HG03135 (cell line): Measurements from ENCODE around the gene SLC38A6.
A peak's percentile ranks its signal among the peaks of the same experiment; 100 is the strongest.

Source experiments
- ATAC-seq: cut with Tn5 transposase; IDR thresholded peaks from one replicate; pipeline ENCODE4 v1.9.1; 2021; ENCODE audit warnings: mild to moderate bottlenecking, moderate library complexity; ENCODE audit not compliant: unreplicated experiment

SLC38A6 gene

DNA sequence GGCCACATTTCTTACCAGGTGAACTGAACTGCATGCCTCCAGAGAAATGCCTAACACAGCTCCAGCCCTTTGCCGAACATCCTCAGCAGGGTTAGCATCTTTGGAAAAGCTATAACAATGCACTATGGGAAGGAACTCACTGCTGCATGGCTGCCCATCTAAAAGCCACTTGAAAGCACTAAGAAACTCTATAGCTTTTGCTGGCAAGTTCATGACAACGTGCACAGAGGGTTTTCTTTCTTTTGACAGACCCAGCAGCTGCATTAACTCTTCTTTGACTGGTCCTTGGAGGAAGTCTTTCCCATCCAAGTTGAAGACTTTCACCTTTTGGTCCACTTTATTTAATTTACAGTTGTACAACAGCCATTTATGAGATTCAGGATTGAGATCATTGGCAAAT lies 5.5 kb upstream of the SLC38A6 start:
- ATAC-seq: no peak

DNA sequence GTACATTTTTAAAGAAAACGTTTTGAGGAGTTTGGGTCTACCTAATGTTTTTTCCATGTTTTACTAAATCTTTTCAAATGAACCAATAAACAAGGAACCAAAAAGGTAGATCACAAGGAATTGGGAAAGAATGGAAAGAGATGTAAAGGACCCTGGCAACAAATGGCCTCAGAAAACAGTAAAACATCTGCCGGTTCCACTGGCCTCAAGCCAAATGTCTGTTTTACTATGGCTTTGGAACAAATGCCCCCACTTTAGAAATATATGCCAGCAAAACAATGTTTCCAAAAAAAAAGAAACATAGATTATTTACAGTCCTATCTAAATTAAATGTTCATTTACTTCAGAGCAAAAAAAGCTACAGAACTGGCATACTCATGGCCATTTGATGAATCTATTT lies 3.2 kb upstream of the SLC38A6 start:
- ATAC-seq: no peak

- no peak for ATAC-seq
These were observed 799 bp downstream of the SLC38A6 start for GRCh38 chr14:60981633-60982455.

GRCh38 chr14:60984196-60984595 lies 3.2 kb downstream of the SLC38A6 start:
- no peak for ATAC-seq

GRCh38 chr14:60986500-60986899 lies 5.5 kb downstream of the SLC38A6 start:
- ATAC-seq: no peak

- no peak for ATAC-seq
These were observed 8.6 kb downstream of the SLC38A6 start for GRCh38 chr14:60989599-60989998.

GRCh38 chr14:60998617-60999016 lies 17.6 kb downstream of the SLC38A6 start:
- no peak for ATAC-seq

DNA sequence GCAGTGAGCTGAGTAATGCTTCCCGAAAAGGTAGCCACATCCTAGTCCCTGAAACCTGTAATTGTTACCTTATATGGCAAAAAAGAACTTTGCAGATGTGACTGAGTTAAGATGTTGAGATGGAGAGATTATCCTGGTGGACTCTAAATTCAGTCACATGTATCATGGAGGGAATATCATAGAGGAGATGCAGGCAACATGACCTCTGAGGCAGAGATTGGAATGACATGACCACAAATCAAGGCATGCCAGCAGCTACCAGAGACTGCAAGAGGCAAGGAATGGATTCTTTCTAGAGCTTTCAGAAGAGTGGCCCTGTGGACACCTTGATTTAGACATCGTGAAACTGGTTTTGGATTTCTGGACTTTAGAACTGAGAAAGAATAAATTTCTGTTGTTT lies 18.5 kb downstream of the SLC38A6 start:
- ATAC-seq: no peak

- ATAC-seq: no peak
These were observed 22.5 kb downstream of the SLC38A6 start for GRCh38 chr14:61003571-61003970.

DNA sequence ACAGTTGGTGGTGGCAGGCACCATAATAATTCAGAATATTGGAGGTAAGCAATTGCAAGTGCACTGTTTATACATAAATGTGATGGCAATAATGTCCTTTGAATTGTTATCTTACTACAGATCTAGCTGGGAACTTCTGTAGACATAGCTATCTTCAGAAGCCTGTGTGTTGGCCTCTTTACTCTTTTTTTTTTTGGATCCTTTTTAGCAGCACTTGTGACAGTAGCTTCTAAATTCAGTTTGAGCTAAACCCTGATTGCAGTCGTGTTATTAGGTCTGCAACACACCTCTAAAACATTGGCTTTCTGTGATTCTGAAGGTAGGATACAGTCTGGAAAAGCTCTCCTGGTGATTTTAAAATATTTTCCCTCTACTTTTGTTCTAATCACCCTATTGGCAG lies 38.5 kb downstream of the SLC38A6 start:
- ATAC-seq: no peak

DNA sequence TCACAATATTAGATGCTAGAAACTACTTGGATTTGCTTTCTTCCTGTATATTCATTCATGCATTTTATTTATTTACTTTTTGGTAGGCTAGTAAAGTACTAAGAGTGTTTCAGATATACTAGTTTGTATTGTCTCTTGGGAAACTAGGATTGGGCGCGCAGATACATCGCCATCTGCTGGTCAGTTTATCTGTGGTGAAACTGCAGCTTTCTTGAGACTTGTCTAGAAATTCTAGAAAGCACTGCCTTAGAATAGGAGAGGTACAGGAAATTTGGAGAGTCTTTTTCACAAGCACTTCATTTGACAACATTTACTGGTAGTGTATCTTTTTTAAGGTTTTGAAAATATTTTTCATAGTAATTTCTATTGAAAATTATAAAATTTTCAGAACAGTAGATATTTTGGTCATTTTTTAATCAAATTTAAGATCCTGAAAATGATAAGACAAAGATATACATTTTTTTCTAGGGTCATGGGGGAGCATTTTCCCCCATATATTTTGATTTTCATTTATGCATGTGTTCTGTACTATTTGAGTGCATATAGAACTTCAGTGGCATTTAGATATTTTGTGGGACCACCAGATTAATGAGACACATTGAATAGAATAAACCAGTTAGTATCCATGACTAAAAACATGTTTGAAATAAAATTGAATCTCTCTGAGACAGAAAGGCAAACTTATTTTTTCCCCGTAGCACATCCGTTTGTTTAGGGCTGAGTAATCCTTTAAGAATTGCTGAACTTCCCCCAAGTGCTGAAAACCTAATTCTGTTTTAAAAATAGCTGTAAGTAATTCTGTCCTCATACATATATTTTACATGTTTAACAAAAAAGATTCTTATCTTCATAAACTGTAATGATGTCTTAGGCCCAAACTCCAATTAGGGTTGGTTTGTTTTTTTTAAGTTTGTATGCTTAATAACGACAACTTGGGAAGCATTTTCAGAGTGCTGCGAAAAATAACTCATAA lies 44.5 kb downstream of the SLC38A6 start:
- no peak for ATAC-seq

GRCh38 chr14:61026526-61026925 lies 45.5 kb downstream of the SLC38A6 start:
- no peak for ATAC-seq

GRCh38 chr14:61031026-61031425 lies 50.0 kb downstream of the SLC38A6 start:
- no peak for ATAC-seq

- ATAC-seq: no peak
These were observed 52.0 kb downstream of the SLC38A6 start for GRCh38 chr14:61033054-61033453.

- no peak for ATAC-seq
These were observed 52.8 kb downstream of the SLC38A6 start for GRCh38 chr14:61033855-61034254.

- ATAC-seq: peak; percentile 90
These were observed 53.5 kb downstream of the SLC38A6 start for GRCh38 chr14:61034416-61035120.

GRCh38 chr14:61037215-61037614 lies 56.2 kb downstream of the SLC38A6 start:
- ATAC-seq: no peak

GRCh38 chr14:61041704-61042103 lies 60.7 kb downstream of the SLC38A6 start:
- no peak for ATAC-seq

DNA sequence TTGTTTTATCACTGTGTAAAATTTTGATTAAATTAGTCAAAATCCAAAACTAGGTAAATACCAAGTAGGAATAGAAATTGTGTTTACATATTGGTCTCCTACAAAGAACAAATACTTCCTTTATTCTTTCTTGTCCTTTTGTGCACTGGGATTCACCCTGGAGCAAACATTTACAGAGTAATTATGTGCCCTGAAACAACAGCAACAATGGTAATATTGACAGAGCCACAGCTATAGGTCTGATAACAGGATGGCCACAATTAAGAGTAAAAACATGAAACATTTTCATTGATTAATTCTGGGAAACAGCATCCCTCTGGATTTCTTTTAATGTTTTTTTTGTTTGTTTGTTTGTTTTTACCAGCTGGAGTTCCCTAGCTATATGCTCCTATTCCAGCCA lies 61.2 kb downstream of the SLC38A6 start:
- ATAC-seq: no peak

DNA sequence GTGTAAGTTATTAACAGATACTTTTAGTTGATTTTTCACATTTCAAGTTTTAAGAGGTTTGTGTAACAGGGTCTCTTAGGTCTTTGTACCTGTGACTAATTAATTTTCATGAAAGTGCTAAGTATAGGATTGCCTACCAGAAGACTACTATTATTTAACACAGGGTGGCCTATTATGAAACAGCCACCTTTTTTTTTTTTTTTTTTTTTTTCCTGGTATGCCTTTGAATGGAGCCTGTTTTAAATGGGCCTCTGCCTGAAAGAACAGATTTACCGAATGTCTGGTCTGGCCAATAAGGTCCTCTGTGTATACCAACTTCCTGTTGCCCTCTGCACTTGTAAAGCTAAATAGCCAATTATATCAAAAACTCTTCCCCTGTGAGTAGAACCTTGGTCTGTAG lies 62.5 kb downstream of the SLC38A6 start:
- ATAC-seq: no peak

DNA sequence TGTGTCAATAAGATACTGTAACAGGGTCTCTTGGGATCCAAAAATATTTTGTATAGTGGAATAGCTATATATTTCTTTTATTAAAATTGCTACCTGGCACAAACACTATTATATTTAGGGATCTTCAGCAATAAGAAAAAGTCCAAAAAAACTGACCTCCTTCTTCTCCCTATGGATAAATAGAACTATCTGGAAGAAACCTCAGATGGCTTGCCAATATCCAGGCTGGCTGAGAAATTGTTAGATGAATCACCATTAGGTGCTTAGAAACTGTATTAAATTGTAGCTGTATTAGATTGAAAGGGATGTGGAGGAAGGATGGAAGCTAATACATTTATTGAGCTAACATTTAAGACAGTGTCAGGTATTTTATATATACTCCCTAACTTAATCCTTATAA lies 66.0 kb downstream of the SLC38A6 start:
- no peak for ATAC-seq
